Stromal cell of bone marrow (primary cell): ENCODE results near the gene BICC1.
A peak's percentile ranks its signal among the peaks of the same experiment; 100 is the strongest.

Experiments used
- DNase-seq: peaks from one replicate; pipeline ENCODE4 v3.0.0-alpha.2; 2012; ENCODE audit warnings: low read depth

Gene BICC1

GRCh38 chr10:58779594-58779993 lies 266.9 kb downstream of the BICC1 start:
- no peak for DNase-seq

GRCh38 chr10:58780476-58780875 lies 267.8 kb downstream of the BICC1 start:
- DNase-seq = no peak

- DNase-seq = no peak
Observed at GRCh38 chr10:58781873-58782488, 269.3 kb downstream of the BICC1 start.

- DNase-seq = no peak
Observed at GRCh38 chr10:58782876-58783851, 270.5 kb downstream of the BICC1 start.

GRCh38 chr10:58784361-58784760 lies 271.7 kb downstream of the BICC1 start:
- no peak for DNase-seq

GRCh38 chr10:58785354-58785753 lies 272.7 kb downstream of the BICC1 start:
- no peak for DNase-seq

- no peak for DNase-seq
Observed at GRCh38 chr10:58791137-58791536, 278.5 kb downstream of the BICC1 start.

- no peak for DNase-seq
Observed at GRCh38 chr10:58795560-58795959, 282.9 kb downstream of the BICC1 start.

- no peak for DNase-seq
Observed at GRCh38 chr10:58796242-58796641, 283.6 kb downstream of the BICC1 start.

GRCh38 chr10:58796824-58797223 lies 284.2 kb downstream of the BICC1 start:
- DNase-seq = no peak

GRCh38 chr10:58797356-58797755 lies 284.7 kb downstream of the BICC1 start:
- no peak for DNase-seq

GRCh38 chr10:58802047-58802446 lies 289.4 kb downstream of the BICC1 start:
- no peak for DNase-seq

GRCh38 chr10:58806323-58806722 lies 293.7 kb downstream of the BICC1 start:
- no peak for DNase-seq

GRCh38 chr10:58806970-58807628 lies 294.4 kb downstream of the BICC1 start:
- no peak for DNase-seq

- DNase-seq = peak; percentile 78
Observed at GRCh38 chr10:58807629-58808022, 295.0 kb downstream of the BICC1 start.

- DNase-seq = no peak
Observed at GRCh38 chr10:58810751-58811150, 298.1 kb downstream of the BICC1 start.

- DNase-seq = no peak
Observed at GRCh38 chr10:58813573-58813972, 300.9 kb downstream of the BICC1 start.

GRCh38 chr10:58817201-58817846 lies 304.7 kb downstream of the BICC1 start:
- DNase-seq = no peak

GRCh38 chr10:58818900-58819299 lies 306.2 kb downstream of the BICC1 start:
- no peak for DNase-seq

GRCh38 chr10:58820386-58820785 lies 307.7 kb downstream of the BICC1 start:
- DNase-seq = no peak

- no peak for DNase-seq
Observed at GRCh38 chr10:58820861-58821751, 308.4 kb downstream of the BICC1 start.
